K562 (cell line): Measurements from ENCODE around the gene NAV2. TPM values are rescaled to one million over a fixed set of nuclear protein-coding genes. Genes with fewer than 3 reads are reported as not detected.

Source experiments
- ATAC-seq: fragments of 200-7000 bp; cut with Tn5 transposase; 3 replicates; pipeline ENCODE4 v1.9.1; 2020; ENCODE audit warnings: moderate library complexity
- BruUV-seq: library from RNA; stranded (reverse); fragments of 400-500 nt; replicated peaks from 2 replicates; lab custom pipeline; 2021; lab: Mats Ljungman, UMichigan
- CTCF ChIA-PET: fragments of 300-600 bp; formaldehyde crosslinking; extraction: SDS; loops from one replicate; lab custom pipeline; 2021; ENCODE audit warnings: low intra/inter-chr PET ratio; lab: Yijun Ruan, JAX
- POLR2A ChIA-PET: fragments of 300-600, 350-650 bp; sonication (Branson Sonifier 250); formaldehyde crosslinking; extraction: SDS; loops from one replicate; lab custom pipeline; 2021; ENCODE audit warnings: antibody characterized with exemption, inconsistent platforms; lab: Yijun Ruan, JAX
- DNase-seq, 4 experiments: peaks; one replicate each; pipeline versions ENCODE4 v3.0.0 to v3.0.0-alpha.2; 2011 to 2018; ENCODE audit warnings: low spot score in 3 of 4, mixed read lengths in 3 of 4; ENCODE audit errors: extremely low read depth in 1 of 4
- FAIRE-seq: peaks from 2 replicates; lab custom pipeline; 2011; peaks lifted over from hg19 to GRCh38; lab: Jason Lieb, UNC
- H2AFZ ChIP-seq: 2 replicates; pipeline ENCODE4 v1.6.0; 2011; ENCODE audit warnings: low read depth, low read length, control low read depth, inconsistent platforms
- H3K27ac ChIP-seq: fragments of 200-600 bp; 3 replicates; pipeline ENCODE4 v1.8.0; 2011; ENCODE audit warnings: low read depth, mild to moderate bottlenecking, control low read depth, inconsistent platforms, low read length, moderate library complexity, mixed read lengths; ENCODE audit errors: extremely low read depth
- H3K27me3 ChIP-seq, 2 experiments: fragments of 300-600 bp in 1 of 2; 2 replicates in 1 of 2; 3 replicates in 1 of 2; pipeline versions ENCODE4 v1.6.0 to v1.8.0; 2011; ENCODE audit warnings: inconsistent platforms in 2 of 2, low read length in 2 of 2, mild to moderate bottlenecking in 1 of 2, mixed read lengths in 1 of 2, moderate library complexity in 1 of 2; ENCODE audit not compliant: control insufficient read depth in 2 of 2, insufficient read depth in 2 of 2
- H3K36me3 ChIP-seq: fragments of 300-600 bp; 3 replicates; pipeline ENCODE4 v1.8.0; 2011; ENCODE audit warnings: mild to moderate bottlenecking, low read length, inconsistent platforms; ENCODE audit not compliant: control insufficient read depth, insufficient read depth
- H3K4me1 ChIP-seq, 2 experiments: fragments of 200-600 bp in 1 of 2; replicated peaks in 1 of 2; 2 replicates in 1 of 2; 3 replicates in 1 of 2; pipeline versions ENCODE4 v1.5.1 to v1.8.0; 2011; ENCODE audit warnings: inconsistent platforms in 2 of 2, low read length in 2 of 2, mild to moderate bottlenecking in 1 of 2, mixed read lengths in 1 of 2, moderate library complexity in 1 of 2; ENCODE audit not compliant: control insufficient read depth in 2 of 2, insufficient read depth in 2 of 2
- H3K4me2 ChIP-seq: 2 replicates; pipeline ENCODE4 v1.6.1; 2011; ENCODE audit warnings: low read length, control low read depth, inconsistent platforms, mixed read lengths; ENCODE audit not compliant: insufficient read depth
- H3K4me3 ChIP-seq: fragments of 200-600 bp; sonication (generic), shearing (Covaris generic); 2 replicates; pipeline ENCODE4 v1.5.1; 2016; ENCODE audit warnings: control low read depth, inconsistent platforms
- H3K79me2 ChIP-seq: fragments of 200-600 bp; 3 replicates; pipeline ENCODE4 v1.8.0; 2011; ENCODE audit warnings: low read length, inconsistent platforms; ENCODE audit not compliant: control insufficient read depth, insufficient read depth
- H3K9ac ChIP-seq, 2 experiments: 2 replicates each; pipeline versions ENCODE4 v1.6.0 to v1.6.1; 2011; ENCODE audit warnings: low read depth in 2 of 2, low read length in 2 of 2, control low read depth in 1 of 2, inconsistent platforms in 1 of 2, mild to moderate bottlenecking in 1 of 2, mixed read lengths in 1 of 2; ENCODE audit not compliant: insufficient read depth in 1 of 2
- H3K9me1 ChIP-seq: one replicate; pipeline ENCODE4 v1.6.0; 2011; ENCODE audit warnings: inconsistent platforms, mild to moderate bottlenecking, low read length, moderate library complexity; ENCODE audit not compliant: control insufficient read depth, insufficient read depth
- H3K9me3 ChIP-seq: replicated peaks from 2 replicates; pipeline ENCODE4 v1.5.1; 2011; ENCODE audit warnings: low read depth, low read length, inconsistent platforms; ENCODE audit not compliant: control insufficient read depth, insufficient read depth
- H4K20me1 ChIP-seq: replicated peaks from 2 replicates; pipeline ENCODE4 v1.6.1; 2011; ENCODE audit warnings: low read length, inconsistent platforms, mixed read lengths; ENCODE audit not compliant: control insufficient read depth, insufficient read depth
- GATAD2B ChIP-seq: fragments of 450-650 bp; IDR thresholded peaks from 2 replicates; pipeline ENCODE4 v1.6.1; 2017; ENCODE audit warnings: mild to moderate bottlenecking, borderline replicate concordance
- HMG20B ChIP-seq: fragments of 250-450 bp; sonication (Bioruptor Pico); IDR thresholded peaks from 2 replicates; pipeline ENCODE4 v1.5.0; 2021; ENCODE audit warnings: mild to moderate bottlenecking
- MBD2 ChIP-seq: sonication (generic); IDR thresholded peaks from 2 replicates; pipeline ENCODE4 v1.6.1; 2016; ENCODE audit warnings: low read depth, borderline replicate concordance
- MLLT1 ChIP-seq, 2 experiments: fragments of 450-650 bp; IDR thresholded peaks; 2 replicates each; pipeline ENCODE4 v1.6.1; 2016
- NCOA4 ChIP-seq: fragments of 450-650 bp; IDR thresholded peaks from 2 replicates; pipeline ENCODE4 v1.6.1; 2018; ENCODE audit warnings: mild to moderate bottlenecking; ENCODE audit not compliant: partially characterized antibody
- NFIX ChIP-seq: fragments of 250-450 bp; sonication (Bioruptor Pico); IDR thresholded peaks from 2 replicates; pipeline ENCODE4 v1.4.0; 2020; ENCODE audit warnings: low read depth, mild to moderate bottlenecking, moderate library complexity
- RERE ChIP-seq: sonication (generic); formaldehyde crosslinking; IDR thresholded peaks from 2 replicates; pipeline ENCODE4 v1.8.0; 2023; ENCODE audit warnings: missing genetic modification reagents, mild to moderate bottlenecking, borderline replicate concordance
- TARDBP ChIP-seq: fragments of 450-650 bp; IDR thresholded peaks from 2 replicates; pipeline ENCODE4 v1.6.1; 2016
- ZNF12 ChIP-seq: sonication (generic); formaldehyde crosslinking; IDR thresholded peaks from 2 replicates; pipeline ENCODE4 v1.4.0; 2020; ENCODE audit warnings: mild to moderate bottlenecking, missing genetic modification reagents
- ZNF174 ChIP-seq: fragments of 250-450 bp; sonication (Bioruptor Pico); IDR thresholded peaks from 2 replicates; pipeline ENCODE4 v1.4.0; 2020; ENCODE audit warnings: mild to moderate bottlenecking
- ZNF239 ChIP-seq: fragments of 250-450 bp; sonication (Bioruptor Pico); IDR thresholded peaks from 2 replicates; pipeline ENCODE4 v1.4.0; 2020; ENCODE audit warnings: mild to moderate bottlenecking
- ZNF24 ChIP-seq: fragments of 450-650 bp; IDR thresholded peaks from 2 replicates; pipeline ENCODE4 v1.6.1; 2016
- ZNF324 ChIP-seq: fragments of 250-450 bp; sonication (Bioruptor Pico); IDR thresholded peaks from 2 replicates; pipeline ENCODE4 v1.4.0; 2020; ENCODE audit warnings: mild to moderate bottlenecking
- ZNF584 ChIP-seq: fragments of 200-800 bp; sonication (Bioruptor generic); IDR thresholded peaks from 2 replicates; pipeline ENCODE4 v1.6.1; 2016; ENCODE audit warnings: low read depth, mild to moderate bottlenecking, missing genetic modification characterization, missing compliant biosample characterization
- ZSCAN32 ChIP-seq: fragments of 450-650 bp; formaldehyde crosslinking; IDR thresholded peaks from 2 replicates; pipeline ENCODE4 v1.4.0; 2020; ENCODE audit warnings: mild to moderate bottlenecking, moderate library complexity
- WGBS: fragments of 100-300 bp; shearing (Covaris generic); methylation state at CpG from one replicate; pipeline ENCODE4 v1.1.6; 2016; ENCODE audit warnings: low coverage, mixed read lengths; ENCODE audit not compliant: insufficient coverage; ENCODE audit errors: missing lambda C conversion rate; 5-methylcytosine and 5-hydroxymethylcytosine counted together
- in situ Hi-C: fragments of 300-500 bp; cut with MboI; formaldehyde crosslinking; loops from 4 replicates; pipeline ENCODE4 v1.15.0; 2018; ENCODE audit warnings: inconsistent platforms, mixed read lengths
- intact Hi-C: fragments of 100-400 bp; cut with micrococcal nuclease; formaldehyde crosslinking; loops from 2 replicates; pipeline ENCODE4 v1.14.2; 2022
- polyA plus RNA-seq, 8 experiments: library from polyadenylated mRNA; depleted of rRNA in 4 of 8; stranded (reverse) in 5 of 8; unstranded in 3 of 8; fragments of >200 nt; fragmentation: Nextera tagmentation in 2 of 8; fragmentation: Illumina TruSeq in 1 of 8; extraction: Ambion mirVana in 2 of 8; extraction: Trizol in 1 of 8; gene quantifications; 2 replicates each; pipeline versions ENCODE4 v1.2.1 to v1.2.3, GENCODE V29; 2011 to 2014; ENCODE audit warnings: inconsistent platforms in 1 of 8, missing spikeins in 1 of 8
- total RNA-seq, 7 experiments: library from RNA; depleted of rRNA in 6 of 7; stranded (reverse); fragments of >200 nt in 6 of 7; fragmentation: Illumina TruSeq in 2 of 7; extraction: Trizol in 2 of 7; gene quantifications; 2 replicates each; pipeline versions ENCODE4 v1.2.1 to v1.2.3, GENCODE V29; 2011 to 2021; ENCODE audit warnings: low replicate concordance in 1 of 7

Gene NAV2
- total and polyA plus RNA-seq, 9 of the 15 experiments (the other 6 are each of a cell fraction or from before 2014, with no cell fraction given), result 0.03 to 0.35 (median 0.05) TPM

- Histone ChIP-seq H3K4me3 (no peak overlapping the region), H3K27me3 (peaks cover 0 to 16% of the 10 kb centered on the region in 2 experiments; a peak in 2 of 5 replicates), H3K9me3 (no peaks in the 10 kb centered on the region), H3K79me2 (no peaks in the 10 kb centered on the region), H2AFZ (no peak overlapping the region), H3K4me1 (no peaks in the 10 kb centered on the region), H3K9me1 (no peaks in the 10 kb centered on the region), H3K4me2 (no peak overlapping the region), H3K27ac (no peak overlapping the region), H4K20me1 (no peaks in the 10 kb centered on the region; the same call in 1 of the 2 replicates), H3K9ac (no peak overlapping the region), H3K36me3 (no peaks in the 10 kb centered on the region)
- intact Hi-C loops (no loop called here), in situ Hi-C loops (no loop called here)
- no TSS peak for BruUV-seq
- DNase-seq (no peak), FAIRE-seq (no peak), ATAC-seq (no peak)
- POLR2A ChIA-PET, result interaction anchor here (0.7 kb wide), 1 partner anchor 18 kb away, joined by 3 read pairs; no protein-coding TSS in a partner anchor
- CTCF ChIA-PET, result no interaction called here
- WGBS, result 8% methylated on average over 2 of the region's 2 CpGs
- TF ChIP-seq RERE (CRISPR knock-in tag) (no peak), ZSCAN32 (CRISPR knock-in tag) (no peak), ZNF584 (CRISPR knock-in tag) (no peak), GATAD2B (no peak), ZNF174 (no peak), MBD2 (no peak), NCOA4 (no peak), ZNF324 (CRISPR knock-in tag) (no peak), MLLT1 (IDR thresholded peaks at IDR 0.05) (no peak), ZNF12 (CRISPR knock-in tag) (no peak), NFIX (CRISPR knock-in tag) (no peak), ZNF239 (CRISPR knock-in tag) (no peak), TARDBP (no peak), ZNF24 (no peak), HMG20B (CRISPR knock-in tag) (no peak)
Measured at GRCh38 chr11:19735909-19736498, 23.4 kb downstream of the NAV2 start.
